ENCODE data around the gene RPS6KA4. TPM values are rescaled to one million over a fixed set of nuclear protein-coding genes. Genes with fewer than 3 reads are reported as not detected.
A peak's percentile ranks its signal among the peaks of the same experiment; 100 is the strongest.

RPS6KA4 gene
- total and polyA plus RNA-seq, 2 of the 13 experiments (the other 11 are each of a cell fraction or from before 2014, with no cell fraction given): 8.9 to 14.2 TPM

- TF ChIP-seq ZNF605 (CRISPR knock-in tag; IDR thresholded peaks at IDR 0.05): no peak
- no peak for TF ChIP-seq LRRFIP1 (CRISPR knock-in tag; conservative IDR thresholded peaks at IDR 0.05)
- TF ChIP-seq HOMEZ (CRISPR knock-in tag; IDR thresholded peaks at IDR 0.05; ENCODE audit: low read depth): no peak
- TF ChIP-seq EP300 (IDR thresholded peaks at IDR 0.05; ENCODE audit: low read depth in 2 of 2, low read length in 2 of 2): no peak
- TF ChIP-seq EP300 (CRISPR knock-in tag; IDR thresholded peaks at IDR 0.05; ENCODE audit: borderline replicate concordance): no peak
- TF ChIP-seq HNF4A (CRISPR knock-in tag; IDR thresholded peaks at IDR 0.05): peak; percentile 71
- TF ChIP-seq PAXIP1 (CRISPR knock-in tag; conservative IDR thresholded peaks at IDR 0.05): peak; percentile 28; the same call in 1 of the 2 replicates
- no peak for TF ChIP-seq KLF15 (CRISPR knock-in tag; IDR thresholded peaks at IDR 0.05; ENCODE audit: borderline replicate concordance)
- no peak for TF ChIP-seq ZNF207 (IDR thresholded peaks at IDR 0.05; ENCODE audit: borderline replicate concordance)
- peak; percentile 50 for TF ChIP-seq ZNF687 (CRISPR knock-in tag; IDR thresholded peaks at IDR 0.05)
- no peak for TF ChIP-seq THAP7 (CRISPR knock-in tag; IDR thresholded peaks at IDR 0.05)
- TF ChIP-seq MED1 (CRISPR knock-in tag; IDR thresholded peaks at IDR 0.05): no peak
- no peak for TF ChIP-seq WIZ (CRISPR knock-in tag; IDR thresholded peaks at IDR 0.05)
- TF ChIP-seq DRAP1 (CRISPR knock-in tag; IDR thresholded peaks at IDR 0.05): no peak
- no peak for TF ChIP-seq ATF7 (IDR thresholded peaks at IDR 0.05)
- 0 out of 2 replicates have a peak, but pooled peaks have one; percentile 22 for TF ChIP-seq ATF7 (CRISPR knock-in tag; IDR thresholded peaks at IDR 0.05)
These were observed 5.1 kb upstream of the RPS6KA4 start (continued) for GRCh38 chr11:64353715-64354506.
